Measurements from ENCODE around the gene MT1E.
A peak's percentile ranks its signal among the peaks of the same experiment; 100 is the strongest.
"Not testable (repeated sequence)": the region's sequence is repeated elsewhere in the genome, so short reads cannot be mapped to it uniquely, and the experiment has no call there.

The MT1E gene

GRCh38 chr16:56625140-56625942 lies at the start of gene MT1E:
Gene MT1E, plus strand, starts transcription at chr16:56625781. Its CDS starts 71 bp downstream, at chr16:56625852.
- DNase-seq = peak; percentile 44 to 52

- peak; percentile 67 to 76 for DNase-seq
Measured at GRCh38 chr16:56576585-56577299, 48.8 kb upstream of the MT1E start.

- DNase-seq = no peak
Measured at GRCh38 chr16:56577300-56577625, 48.3 kb upstream of the MT1E start.

GRCh38 chr16:56580391-56581048 lies 45.1 kb upstream of the MT1E start:
- no peak for DNase-seq

GRCh38 chr16:56582911-56583310 lies 42.7 kb upstream of the MT1E start:
- DNase-seq = not testable (repeated sequence)

- no peak for DNase-seq
Measured at GRCh38 chr16:56583351-56584168, 42.0 kb upstream of the MT1E start.

GRCh38 chr16:56584276-56584675 lies 41.3 kb upstream of the MT1E start:
- DNase-seq = no peak

- DNase-seq = no peak
Measured at GRCh38 chr16:56588781-56589140, 36.8 kb upstream of the MT1E start.

- no peak for DNase-seq
Measured at GRCh38 chr16:56589141-56590039, 36.2 kb upstream of the MT1E start, which contains the start of gene MT3. Gene MT3, plus strand, starts transcription at chr16:56589528. Its CDS starts 63 bp downstream, at chr16:56589591.

- DNase-seq = peak; percentile 62 to 64
Measured at GRCh38 chr16:56591377-56592060, 34.1 kb upstream of the MT1E start.

GRCh38 chr16:56593573-56594291 lies 31.8 kb upstream of the MT1E start:
- no peak for DNase-seq

GRCh38 chr16:56594292-56594619 lies 31.3 kb upstream of the MT1E start:
- DNase-seq = no peak

GRCh38 chr16:56600398-56600999 lies 25.1 kb upstream of the MT1E start:
- peak; percentile 38 to 52 for DNase-seq

GRCh38 chr16:56601325-56601724 lies 24.3 kb upstream of the MT1E start:
- DNase-seq = no peak

GRCh38 chr16:56603589-56603988 lies 22.0 kb upstream of the MT1E start:
- peak; percentile 28 to 34 for DNase-seq

GRCh38 chr16:56604966-56605365 lies 20.6 kb upstream of the MT1E start:
- DNase-seq = no peak

GRCh38 chr16:56605475-56605874 lies 20.1 kb upstream of the MT1E start:
- DNase-seq = no peak

GRCh38 chr16:56606071-56606475 lies 19.5 kb upstream of the MT1E start:
- no peak for DNase-seq

GRCh38 chr16:56606476-56607108 lies 19.0 kb upstream of the MT1E start:
- no peak for DNase-seq
